Measurements from ENCODE around the gene BNC1. TPM values are rescaled to one million over a fixed set of nuclear protein-coding genes. Genes with fewer than 3 reads are reported as not detected.
A peak's percentile ranks its signal among the peaks of the same experiment; 100 is the strongest.
"Not testable (repeated sequence)": the region's sequence is repeated elsewhere in the genome, so short reads cannot be mapped to it uniquely, and the experiment has no call there.

Gene BNC1
- total RNA-seq, 1 donor from 2014 or later = 9.2 TPM

- DNase-seq = peak; percentile 51
These were observed 36.1 kb downstream of the BNC1 start for GRCh38 chr15:83248151-83249029.

GRCh38 chr15:83243634-83244033 lies 40.8 kb downstream of the BNC1 start:
- no peak for DNase-seq

- no peak for DNase-seq
These were observed 54.2 kb downstream of the BNC1 start for GRCh38 chr15:83230242-83230641.

GRCh38 chr15:83225449-83225848 lies 59.0 kb downstream of the BNC1 start:
- no peak for DNase-seq

- not testable (repeated sequence) for DNase-seq
These were observed 62.7 kb downstream of the BNC1 start for GRCh38 chr15:83221781-83222180.

- no peak for DNase-seq
These were observed 65.4 kb downstream of the BNC1 start for GRCh38 chr15:83219026-83219425.

GRCh38 chr15:83215306-83215705 lies 69.2 kb downstream of the BNC1 start:
- no peak for DNase-seq

- DNase-seq = no peak
These were observed 73.8 kb downstream of the BNC1 start for GRCh38 chr15:83210619-83211018.

GRCh38 chr15:83209333-83209732 lies 75.1 kb downstream of the BNC1 start:
- no peak for DNase-seq

- DNase-seq = no peak
These were observed 76.2 kb downstream of the BNC1 start for GRCh38 chr15:83208367-83208661.

GRCh38 chr15:83207660-83208366 lies 76.7 kb downstream of the BNC1 start, which contains the start of gene HDGFL3:
TSS of gene HDGFL3 (minus strand) at chr15:83207823. CDS start at chr15:83207414, 409 bp downstream.
- peak; percentile 45 for DNase-seq

GRCh38 chr15:83207009-83207659 lies 77.3 kb downstream of the BNC1 start:
- DNase-seq = no peak

GRCh38 chr15:83206526-83207008 lies 77.9 kb downstream of the BNC1 start:
- DNase-seq = no peak

Other genes starting within 250 kb of the BNC1 start
- 56.2 TPM for gene BTBD1, start 217.4 kb downstream of the BNC1 start, total RNA-seq
- 4.5 TPM for gene TM6SF1, start 177.0 kb downstream of the BNC1 start, total RNA-seq
- gene HDGFL3, start 76.8 kb downstream of the BNC1 start, total RNA-seq = 11.7 TPM
- 9.5 TPM for gene SH3GL3, start 162.7 kb upstream of the BNC1 start, total RNA-seq

Measured in skin of body (tissue), 2 donors.